GM13977 (cell line): ENCODE measurements around the gene NOLC1.

Source experiments
- DNase-seq: peaks from one replicate; pipeline ENCODE4 v3.0.0; 2012; ENCODE audit warnings: low spot score
- in situ Hi-C: fragments of 300-500 bp; cut with MboI; formaldehyde crosslinking; loops from one replicate; pipeline ENCODE4 v1.12.0; 2022; ENCODE audit warnings: low sequenced_read_pairs, low pct_unique_long_range_greater_than_20kb, mixed read lengths, inconsistent platforms; ENCODE audit not compliant: unreplicated experiment
- TF ChIP-seq, protein P1 (sequence below): IDR thresholded peaks from 2 replicates; pipeline ENCODE4 v1.5.1; 2012; ENCODE audit warnings: mild to moderate bottlenecking, control low read depth; ENCODE audit not compliant: insufficient read depth; ENCODE audit errors: extremely low read depth, missing control alignments

Gene NOLC1

DNA sequence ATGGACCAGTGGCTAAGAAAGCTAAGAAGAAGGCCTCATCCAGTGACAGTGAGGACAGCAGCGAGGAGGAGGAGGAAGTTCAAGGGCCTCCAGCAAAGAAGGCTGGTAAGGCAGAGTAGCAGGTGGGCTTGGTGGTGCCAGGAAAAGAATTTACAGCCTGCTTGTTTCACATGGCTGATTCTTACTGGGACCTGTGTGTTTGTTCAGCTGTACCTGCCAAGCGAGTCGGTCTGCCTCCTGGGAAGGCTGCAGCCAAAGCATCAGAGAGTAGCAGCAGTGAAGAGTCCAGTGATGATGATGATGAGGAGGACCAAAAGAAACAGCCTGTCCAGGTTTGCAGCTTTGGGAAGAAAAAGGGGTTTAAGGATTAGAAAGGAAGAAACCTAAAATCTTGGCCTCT lies 5.0 kb downstream of the NOLC1 start:
- no peak for DNase-seq
- TF ChIP-seq, protein P1, sequence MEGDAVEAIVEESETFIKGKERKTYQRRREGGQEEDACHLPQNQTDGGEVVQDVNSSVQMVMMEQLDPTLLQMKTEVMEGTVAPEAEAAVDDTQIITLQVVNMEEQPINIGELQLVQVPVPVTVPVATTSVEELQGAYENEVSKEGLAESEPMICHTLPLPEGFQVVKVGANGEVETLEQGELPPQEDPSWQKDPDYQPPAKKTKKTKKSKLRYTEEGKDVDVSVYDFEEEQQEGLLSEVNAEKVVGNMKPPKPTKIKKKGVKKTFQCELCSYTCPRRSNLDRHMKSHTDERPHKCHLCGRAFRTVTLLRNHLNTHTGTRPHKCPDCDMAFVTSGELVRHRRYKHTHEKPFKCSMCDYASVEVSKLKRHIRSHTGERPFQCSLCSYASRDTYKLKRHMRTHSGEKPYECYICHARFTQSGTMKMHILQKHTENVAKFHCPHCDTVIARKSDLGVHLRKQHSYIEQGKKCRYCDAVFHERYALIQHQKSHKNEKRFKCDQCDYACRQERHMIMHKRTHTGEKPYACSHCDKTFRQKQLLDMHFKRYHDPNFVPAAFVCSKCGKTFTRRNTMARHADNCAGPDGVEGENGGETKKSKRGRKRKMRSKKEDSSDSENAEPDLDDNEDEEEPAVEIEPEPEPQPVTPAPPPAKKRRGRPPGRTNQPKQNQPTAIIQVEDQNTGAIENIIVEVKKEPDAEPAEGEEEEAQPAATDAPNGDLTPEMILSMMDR, result no peak
- in situ Hi-C loops, result no loop called here

DNA sequence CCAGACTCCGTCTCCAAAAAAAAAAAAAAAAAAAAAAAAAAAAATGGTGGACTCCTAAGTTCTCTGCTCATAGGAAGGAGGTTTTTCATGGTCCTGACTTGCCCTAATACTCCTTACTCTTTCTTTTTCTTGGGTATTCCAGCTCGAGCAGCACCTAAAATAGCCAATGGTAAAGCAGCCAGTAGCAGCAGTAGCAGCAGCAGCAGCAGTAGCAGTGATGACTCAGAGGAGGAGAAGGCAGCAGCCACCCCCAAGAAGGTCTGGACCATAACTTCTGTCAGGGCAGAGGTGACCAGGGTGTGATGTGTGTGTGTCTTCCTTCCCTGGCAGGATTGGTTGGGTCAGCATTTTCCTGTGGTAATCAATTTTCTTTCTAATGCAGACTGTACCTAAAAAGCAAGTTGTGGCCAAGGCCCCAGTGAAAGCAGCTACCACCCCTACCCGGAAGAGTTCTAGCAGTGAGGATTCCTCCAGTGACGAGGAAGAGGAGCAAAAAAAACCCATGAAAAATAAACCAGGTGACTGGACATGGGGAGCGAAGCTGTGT lies 6.9 kb downstream of the NOLC1 start:
- DNase-seq, result no peak
- TF ChIP-seq, protein P1, result no peak
- in situ Hi-C loops, result no loop called here

DNA sequence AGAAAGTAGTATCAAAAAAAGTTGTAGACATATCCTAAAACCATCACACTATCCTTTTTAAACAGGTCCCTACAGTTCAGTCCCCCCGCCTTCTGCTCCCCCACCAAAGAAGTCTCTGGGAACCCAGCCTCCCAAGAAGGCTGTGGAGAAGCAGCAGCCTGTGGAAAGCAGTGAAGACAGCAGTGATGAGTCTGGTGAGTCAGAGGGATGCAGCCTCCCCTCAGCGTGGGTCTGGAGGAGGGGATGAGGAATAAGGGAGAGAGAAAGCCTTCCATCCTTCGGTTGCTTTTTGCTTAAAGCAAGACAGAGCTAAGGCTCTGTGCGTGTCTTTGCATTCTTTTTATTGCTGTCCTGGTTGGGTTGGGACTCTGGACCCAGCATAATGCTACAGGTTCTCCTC lies 7.6 kb downstream of the NOLC1 start:
- TF ChIP-seq, protein P1, result no peak
- in situ Hi-C loops, result no loop called here
- DNase-seq, result no peak

DNA sequence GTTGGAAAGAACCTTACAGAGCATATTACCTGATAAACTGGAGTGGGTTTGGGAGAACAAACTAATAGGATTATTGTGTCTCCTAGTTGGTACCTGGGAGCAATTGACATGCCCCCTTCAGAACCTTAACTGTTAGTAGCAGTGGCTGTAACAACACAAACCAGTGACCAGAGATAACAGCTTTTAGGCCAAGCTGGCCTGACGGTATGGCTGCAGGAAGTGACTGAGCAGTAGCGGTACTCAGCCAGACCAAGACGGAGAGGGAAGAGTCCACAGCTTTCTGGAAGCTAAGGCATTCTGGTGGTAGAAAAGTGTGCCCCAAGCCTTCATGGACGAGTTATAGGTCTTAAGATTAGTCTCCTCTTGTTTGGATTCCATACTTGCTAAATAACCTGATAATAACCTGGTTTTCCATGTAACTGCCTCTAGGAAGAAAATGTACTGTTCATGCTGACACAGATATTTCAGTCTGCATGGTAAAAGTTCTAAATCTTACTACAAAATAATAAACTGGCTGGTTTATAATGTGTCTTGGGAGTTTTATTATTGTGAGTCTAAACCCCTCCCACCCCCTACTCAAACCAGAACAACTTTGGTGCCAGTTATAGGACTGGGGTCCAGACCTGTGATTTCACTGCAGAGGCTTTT lies 11.3 kb downstream of the NOLC1 start:
- DNase-seq, result no peak
- TF ChIP-seq, protein P1, result no peak
- in situ Hi-C loops, result no loop called here

DNA sequence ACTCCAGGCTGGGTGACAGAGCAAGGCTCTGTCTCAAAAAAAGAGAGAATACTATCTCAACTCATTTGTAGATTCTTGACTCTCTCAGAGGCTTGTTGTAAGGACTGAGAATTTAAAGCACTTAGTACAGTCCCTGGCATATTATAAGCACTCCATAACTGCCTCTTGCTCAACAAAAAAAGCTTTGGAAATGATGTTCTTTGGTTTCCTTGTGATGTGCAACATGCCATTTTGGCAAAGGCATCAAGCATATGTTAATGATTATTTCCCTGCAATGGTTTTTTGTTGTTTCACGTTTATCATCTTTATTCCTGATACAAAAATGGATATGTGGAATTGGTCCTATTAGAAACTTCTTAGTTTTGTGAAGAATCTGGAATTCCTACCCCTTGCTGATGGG lies 15.7 kb downstream of the NOLC1 start:
- no peak for DNase-seq
- TF ChIP-seq, protein P1, result no peak
- in situ Hi-C loops, result no loop called here

DNA sequence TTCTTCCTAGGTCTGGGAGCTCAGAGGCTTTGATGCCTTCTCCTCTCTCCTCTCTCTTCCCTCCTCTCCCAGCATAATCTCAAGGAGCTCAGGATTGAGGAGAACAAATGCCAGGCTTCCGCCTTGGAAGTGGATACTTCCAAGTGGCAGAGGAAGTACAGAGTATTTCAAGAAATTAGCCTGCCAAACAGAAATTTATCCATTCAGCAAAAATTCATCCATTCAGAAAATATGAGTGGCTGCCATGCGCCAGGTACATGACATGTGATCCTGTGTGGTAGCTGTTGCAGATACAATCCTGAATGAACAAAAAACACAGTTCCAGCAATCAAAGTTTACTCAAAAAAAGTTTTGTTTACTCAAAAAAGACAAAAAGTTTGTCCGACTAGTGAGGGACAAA lies 18.4 kb downstream of the NOLC1 start:
- in situ Hi-C loops, result no loop called here
- TF ChIP-seq, protein P1, result no peak

More for the DNA sequence above, 18.4 kb downstream of the NOLC1 start:
- no peak for DNase-seq
